HG03196 (cell line): ENCODE results near the gene MKI67.
A peak's percentile ranks its signal among the peaks of the same experiment; 100 is the strongest.
"Not testable (repeated sequence)": the region's sequence is repeated elsewhere in the genome, so short reads cannot be mapped to it uniquely, and the experiment has no call there.

ENCODE experiments used
- ATAC-seq: cut with Tn5 transposase; IDR thresholded peaks from one replicate; pipeline ENCODE4 v1.9.1; 2021; ENCODE audit not compliant: unreplicated experiment

The MKI67 gene

DNA sequence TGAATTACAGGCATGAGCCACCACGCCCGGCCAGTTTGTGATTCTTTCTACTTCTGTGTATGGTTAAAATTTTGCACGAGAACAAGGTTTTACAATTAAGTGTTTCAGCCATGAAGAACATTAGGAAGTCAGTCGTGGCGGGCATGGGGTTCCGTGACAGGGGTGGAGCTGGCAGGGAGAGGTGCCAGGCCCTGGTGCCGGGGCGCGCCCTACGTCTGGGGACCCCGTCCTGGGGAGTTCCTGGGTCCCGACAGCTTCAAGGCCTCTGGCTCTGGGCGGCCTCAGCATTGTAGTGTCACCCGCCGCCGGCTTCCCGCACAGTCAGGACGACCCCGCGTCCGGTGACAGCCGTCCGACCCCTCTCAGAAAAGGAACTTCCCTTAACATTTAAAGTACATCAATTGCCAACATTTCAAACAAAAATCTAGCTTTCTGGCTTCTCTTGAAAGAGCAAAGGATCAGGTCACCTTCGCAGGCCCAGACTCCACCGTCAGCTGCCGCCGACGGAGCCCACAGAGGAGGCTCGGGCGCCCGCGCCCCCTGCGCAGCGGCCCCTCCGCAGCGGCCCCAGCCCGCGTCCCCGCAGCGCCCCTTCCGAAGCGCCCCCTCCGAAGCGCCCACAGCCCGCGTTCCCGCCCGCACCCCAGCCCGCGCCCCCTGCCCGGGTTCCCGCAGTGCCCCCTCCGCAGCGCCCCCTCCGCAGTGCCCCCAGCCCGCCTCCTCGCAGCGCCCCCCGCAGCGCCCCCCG is 23.2 kb upstream of the MKI67 start:
- ATAC-seq: no peak

- ATAC-seq: no peak
Measured at GRCh38 chr10:128147669-128148068, 21.4 kb upstream of the MKI67 start.

- peak; percentile 54 for ATAC-seq
Measured at GRCh38 chr10:128147064-128147463, 20.8 kb upstream of the MKI67 start.

- ATAC-seq: no peak
Measured at GRCh38 chr10:128144547-128144946, 18.3 kb upstream of the MKI67 start.

GRCh38 chr10:128143531-128143930 is 17.3 kb upstream of the MKI67 start:
- no peak for ATAC-seq

GRCh38 chr10:128140425-128140824 is 14.2 kb upstream of the MKI67 start:
- no peak for ATAC-seq

GRCh38 chr10:128138429-128138828 is 12.2 kb upstream of the MKI67 start:
- not testable (repeated sequence) for ATAC-seq

GRCh38 chr10:128137877-128138276 is 11.7 kb upstream of the MKI67 start:
- ATAC-seq: no peak

GRCh38 chr10:128130051-128130450 is 3.8 kb upstream of the MKI67 start:
- no peak for ATAC-seq

DNA sequence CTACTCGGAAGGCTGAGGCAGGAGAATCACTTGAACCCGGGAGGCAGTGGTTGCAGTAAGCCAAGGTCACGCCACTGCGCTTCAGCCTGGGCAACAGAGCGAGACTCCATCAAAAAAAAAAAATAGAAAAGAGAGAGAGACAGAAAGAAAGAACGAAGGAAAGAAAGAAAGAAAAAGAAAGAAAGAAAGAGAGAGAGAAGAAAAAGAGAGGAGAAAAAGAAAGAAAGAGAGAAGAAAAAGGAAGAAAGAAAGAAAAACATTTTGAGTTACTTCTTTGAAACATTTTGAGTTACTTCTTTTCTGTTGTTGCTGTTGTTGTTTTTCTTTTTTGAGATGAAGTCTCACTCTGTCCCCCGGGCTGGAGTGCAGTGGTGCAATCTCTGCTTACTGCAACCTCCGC is 2.4 kb upstream of the MKI67 start:
- no peak for ATAC-seq

DNA sequence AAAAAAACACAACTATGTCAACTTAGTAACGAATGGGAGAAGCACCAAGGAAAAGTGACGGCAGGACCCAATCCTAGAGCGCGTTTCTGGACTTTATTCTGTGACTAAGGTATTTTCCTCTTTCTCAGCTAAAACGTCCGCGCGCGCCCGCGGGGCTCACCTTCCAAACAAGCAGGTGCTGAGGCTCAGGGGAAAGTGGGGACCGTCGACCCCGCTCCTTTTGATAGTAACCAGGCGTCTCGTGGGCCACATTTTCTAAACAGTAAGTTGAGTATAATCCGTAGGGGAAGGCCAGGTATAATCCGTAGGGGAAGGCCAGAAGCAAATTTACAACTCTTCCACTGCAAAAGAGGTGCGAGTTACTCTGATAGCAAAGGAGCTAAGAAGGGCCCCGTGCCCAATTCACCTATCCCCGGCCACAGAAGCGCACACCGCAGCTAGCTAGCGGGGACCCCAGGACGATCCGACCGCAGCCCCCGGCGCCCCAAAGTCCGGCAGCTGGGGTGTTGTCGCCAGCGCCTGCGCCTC is 743 bp downstream of the MKI67 start:
- ATAC-seq: no peak

GRCh38 chr10:128124813-128125403 is 1.3 kb downstream of the MKI67 start:
- ATAC-seq: no peak

GRCh38 chr10:128123846-128124245 is 2.4 kb downstream of the MKI67 start:
- ATAC-seq: no peak

GRCh38 chr10:128122931-128123330 is 3.3 kb downstream of the MKI67 start:
- ATAC-seq: no peak

GRCh38 chr10:128121750-128122412 is 4.3 kb downstream of the MKI67 start:
- no peak for ATAC-seq

DNA sequence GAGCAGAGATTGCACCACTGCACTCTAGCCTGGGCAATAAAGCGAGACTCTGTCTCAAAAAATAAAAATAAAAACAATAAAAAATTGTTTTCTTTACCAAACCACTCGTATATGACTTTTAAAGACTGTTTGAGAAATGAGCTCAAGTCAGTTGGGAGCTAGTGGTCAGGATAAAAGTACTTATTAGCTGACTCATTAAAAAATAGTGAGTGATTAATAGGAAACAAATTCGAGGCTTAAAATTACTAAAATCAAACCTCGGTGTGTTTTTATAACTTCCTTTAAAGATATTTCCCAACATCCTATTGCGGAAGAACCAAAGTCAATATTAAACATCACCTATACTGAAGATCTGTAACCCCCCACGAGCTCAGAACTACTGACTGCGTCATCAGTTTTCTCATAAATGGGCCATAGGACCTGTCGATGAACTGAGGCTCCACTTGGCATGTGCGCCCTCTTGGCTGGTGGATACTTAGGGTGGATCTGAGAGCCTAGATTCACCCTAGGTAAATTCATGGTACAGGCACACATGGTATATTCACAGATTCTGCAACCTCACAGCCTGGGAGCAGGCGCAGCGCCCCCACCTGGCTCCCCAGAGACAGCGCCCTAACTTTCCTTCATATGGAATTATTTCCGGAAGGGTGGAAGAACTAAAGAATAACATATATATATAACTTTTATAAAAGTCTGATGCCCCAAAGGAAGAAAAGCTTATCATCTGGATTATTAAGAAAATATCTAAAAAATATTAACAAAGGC is 9.2 kb downstream of the MKI67 start:
- no peak for ATAC-seq

- ATAC-seq: no peak
Measured at GRCh38 chr10:128116187-128116586, 10.0 kb downstream of the MKI67 start.

DNA sequence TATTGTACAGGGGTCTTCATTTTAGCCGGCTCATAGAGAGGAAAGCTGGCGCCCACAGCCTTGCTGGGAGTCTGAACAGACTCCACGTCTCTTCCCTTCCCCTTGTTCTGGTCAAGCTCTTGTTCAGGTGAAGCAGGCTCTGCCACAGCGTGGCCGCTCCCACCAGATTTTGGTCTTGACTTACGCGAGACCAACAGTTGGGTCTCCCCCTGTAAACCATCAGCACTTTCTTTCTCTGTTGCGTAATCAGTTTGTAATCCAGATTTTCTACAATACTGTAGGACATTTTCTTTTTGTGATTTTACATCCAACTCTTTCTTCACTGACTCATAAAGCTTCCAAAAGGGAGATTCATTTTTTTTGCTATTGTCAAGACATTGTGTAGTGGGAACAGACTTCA is 10.9 kb downstream of the MKI67 start:
- ATAC-seq: no peak

GRCh38 chr10:128114901-128115300 is 11.3 kb downstream of the MKI67 start:
- no peak for ATAC-seq

- ATAC-seq: no peak
Measured at GRCh38 chr10:128113026-128113425, 13.2 kb downstream of the MKI67 start.

- no peak for ATAC-seq
Measured at GRCh38 chr10:128111696-128112095, 14.5 kb downstream of the MKI67 start.
